CD4-positive, alpha-beta T cell treated with Interleukin-17A for 1 hour (primary cell): ENCODE data around the gene TRAF6.
"Not testable (repeated sequence)": the region's sequence is repeated elsewhere in the genome, so short reads cannot be mapped to it uniquely, and the experiment has no call there.

Experiments
- DNase-seq: peaks from one replicate; pipeline ENCODE4 v3.0.0-alpha.2; 2020

Gene TRAF6

GRCh38 chr11:36492724-36493304 lies 17.3 kb downstream of the TRAF6 start:
- DNase-seq = peak; percentile 72

GRCh38 chr11:36490026-36490806 lies 19.9 kb downstream of the TRAF6 start:
- DNase-seq = no peak

GRCh38 chr11:36488096-36488495 lies 22.0 kb downstream of the TRAF6 start:
- DNase-seq = peak; percentile 17

GRCh38 chr11:36487619-36488018 lies 22.5 kb downstream of the TRAF6 start:
- DNase-seq = no peak

GRCh38 chr11:36485298-36486002 lies 24.6 kb downstream of the TRAF6 start:
- DNase-seq = no peak

- not testable (repeated sequence) for DNase-seq
Observed at GRCh38 chr11:36483042-36483441, 27.0 kb downstream of the TRAF6 start.

GRCh38 chr11:36480833-36481232 lies 29.2 kb downstream of the TRAF6 start:
- DNase-seq = no peak

- peak; percentile 62 for DNase-seq
Observed at GRCh38 chr11:36478700-36479329, 31.3 kb downstream of the TRAF6 start.

GRCh38 chr11:36475192-36475591 lies 34.9 kb downstream of the TRAF6 start:
- DNase-seq = no peak

- no peak for DNase-seq
Observed at GRCh38 chr11:36471577-36471976, 38.5 kb downstream of the TRAF6 start.

- no peak for DNase-seq
Observed at GRCh38 chr11:36469881-36470802, 39.9 kb downstream of the TRAF6 start.

GRCh38 chr11:36469063-36469462 lies 41.0 kb downstream of the TRAF6 start:
- peak; percentile 26 for DNase-seq

- DNase-seq = no peak
Observed at GRCh38 chr11:36467916-36468315, 42.2 kb downstream of the TRAF6 start.

- no peak for DNase-seq
Observed at GRCh38 chr11:36467012-36467411, 43.1 kb downstream of the TRAF6 start.

GRCh38 chr11:36465449-36466163 lies 44.5 kb downstream of the TRAF6 start:
- no peak for DNase-seq

GRCh38 chr11:36464720-36465119 lies 45.4 kb downstream of the TRAF6 start:
- no peak for DNase-seq

- no peak for DNase-seq
Observed at GRCh38 chr11:36463781-36464180, 46.3 kb downstream of the TRAF6 start.

- no peak for DNase-seq
Observed at GRCh38 chr11:36462321-36462720, 47.8 kb downstream of the TRAF6 start.

GRCh38 chr11:36460220-36460619 lies 49.9 kb downstream of the TRAF6 start:
- DNase-seq = peak; percentile 8

- no peak for DNase-seq
Observed at GRCh38 chr11:36459046-36459445, 51.0 kb downstream of the TRAF6 start.

- no peak for DNase-seq
Observed at GRCh38 chr11:36458129-36458915, 51.8 kb downstream of the TRAF6 start.
